WERI-Rb-1 (cell line): ENCODE data around the gene GBF1.
"Not testable (repeated sequence)": the region's sequence is repeated elsewhere in the genome, so short reads cannot be mapped to it uniquely, and the experiment has no call there.

Experiments used
- DNase-seq: peaks from one replicate; pipeline ENCODE4 v3.0.0-alpha.2; 2020
- H3K27ac ChIP-seq: fragments of 250-450 bp; sonication (Bioruptor Pico); 2 replicates; pipeline ENCODE4 v1.5.1; 2020; ENCODE audit warnings: mild to moderate bottlenecking, moderate library complexity
- H3K27me3 ChIP-seq: fragments of 250-450 bp; sonication (Bioruptor Pico); 2 replicates; pipeline ENCODE4 v1.5.1; 2021; ENCODE audit warnings: mild to moderate bottlenecking, low read depth, moderate library complexity; ENCODE audit not compliant: insufficient read depth, severe bottlenecking
- H3K36me3 ChIP-seq: fragments of 250-450 bp; sonication (Bioruptor Pico); 2 replicates; pipeline ENCODE4 v1.5.1; 2020; ENCODE audit warnings: mild to moderate bottlenecking, moderate library complexity
- H3K4me3 ChIP-seq: 2 replicates; pipeline ENCODE4 v1.5.1; 2011; ENCODE audit warnings: low read depth, mild to moderate bottlenecking, control low read depth, low read length
- H3K9me3 ChIP-seq: fragments of 250-450 bp; sonication (Bioruptor Pico); 2 replicates; pipeline ENCODE4 v1.5.1; 2021; ENCODE audit warnings: mild to moderate bottlenecking, moderate library complexity; ENCODE audit not compliant: severe bottlenecking
- CTCF ChIP-seq: IDR thresholded peaks from 2 replicates; pipeline ENCODE4 v1.5.1; 2011; ENCODE audit warnings: low read depth, mild to moderate bottlenecking, control low read depth, inconsistent platforms, low read length

The GBF1 gene

GRCh38 chr10:102291221-102291905 lies 46.0 kb downstream of the GBF1 start:
- Histone ChIP-seq H3K27me3 (no peaks in the 10 kb centered on the region), H3K27ac (no peak overlapping the region), H3K4me3 (no peak overlapping the region), H3K9me3 (no peaks in the 10 kb centered on the region), H3K36me3 (peaks cover 6% of the 10 kb centered on the region)
- no peak for DNase-seq
- TF ChIP-seq CTCF: no peak

- no peak for DNase-seq
- Histone ChIP-seq H3K9me3 (no peaks in the 10 kb centered on the region), H3K27ac (no peak overlapping the region), H3K36me3 (peaks cover 2% of the 10 kb centered on the region), H3K27me3 (no peaks in the 10 kb centered on the region), H3K4me3 (no peak overlapping the region)
- no peak for TF ChIP-seq CTCF
These were observed 51.8 kb downstream of the GBF1 start for GRCh38 chr10:102297101-102297500.

GRCh38 chr10:102298899-102299298 lies 53.6 kb downstream of the GBF1 start:
- no peak for TF ChIP-seq CTCF
- no peaks in the 10 kb centered on the region for H3K27me3 ChIP-seq
- no peak overlapping the region for H3K27ac ChIP-seq
- no peaks in the 10 kb centered on the region for H3K9me3 ChIP-seq
- H3K4me3 ChIP-seq: no peak overlapping the region
- H3K36me3 ChIP-seq: peaks cover 2% of the 10 kb centered on the region
- no peak for DNase-seq

- Histone ChIP-seq H3K9me3 (no peaks in the 10 kb centered on the region), H3K36me3 (peaks cover 2% of the 10 kb centered on the region), H3K27ac (no peak overlapping the region), H3K27me3 (no peaks in the 10 kb centered on the region), H3K4me3 (no peak overlapping the region)
- no peak for DNase-seq
- TF ChIP-seq CTCF: no peak
These were observed 54.5 kb downstream of the GBF1 start for GRCh38 chr10:102299873-102300272.

- Histone ChIP-seq H3K27ac (no peak overlapping the region), H3K36me3 (peaks cover 2% of the 10 kb centered on the region), H3K27me3 (no peaks in the 10 kb centered on the region), H3K4me3 (no peak overlapping the region), H3K9me3 (no peaks in the 10 kb centered on the region)
- no peak for TF ChIP-seq CTCF
- no peak for DNase-seq
These were observed 55.0 kb downstream of the GBF1 start for GRCh38 chr10:102300278-102300843.

- not testable (repeated sequence) for H3K4me3 ChIP-seq, H3K36me3 ChIP-seq, DNase-seq, H3K27me3 ChIP-seq, H3K9me3 ChIP-seq, H3K27ac ChIP-seq
These were observed 55.6 kb downstream of the GBF1 start for GRCh38 chr10:102300912-102301311.

GRCh38 chr10:102301332-102301731 lies 56.0 kb downstream of the GBF1 start:
- not testable (repeated sequence) for H3K27ac ChIP-seq

More at GRCh38 chr10:102301332-102301731, 56.0 kb downstream of the GBF1 start:
- not testable (repeated sequence) for H3K9me3 ChIP-seq, H3K36me3 ChIP-seq, H3K27me3 ChIP-seq, H3K4me3 ChIP-seq, DNase-seq
